HL-60 (cell line): ENCODE data around the gene TBC1D22A.

Experiments used
- DNase-seq, 2 experiments: peaks; one replicate each; pipeline ENCODE4 v3.0.0-alpha.2; 2010 to 2020; ENCODE audit warnings: low read depth in 1 of 2, low spot score in 1 of 2
- H3K27ac ChIP-seq: fragments of 250-450 bp; sonication (Bioruptor Pico); replicated peaks from 2 replicates; pipeline ENCODE4 v1.5.1; 2020; ENCODE audit warnings: mild to moderate bottlenecking, moderate library complexity
- H3K27me3 ChIP-seq: fragments of 250-450 bp; sonication (Bioruptor Pico); 2 replicates; pipeline ENCODE4 v1.5.1; 2021; ENCODE audit warnings: mild to moderate bottlenecking, moderate library complexity; ENCODE audit not compliant: insufficient read depth, poor library complexity, severe bottlenecking
- H3K4me3 ChIP-seq: replicated peaks from 2 replicates; pipeline ENCODE4 v1.5.1; 2011; ENCODE audit warnings: mild to moderate bottlenecking, control low read depth, low read length; ENCODE audit not compliant: insufficient read depth
- GABPA ChIP-seq: IDR thresholded peaks from 2 replicates; pipeline ENCODE4 v1.6.1; 2012; ENCODE audit warnings: low read depth
- POLR2AphosphoS5 ChIP-seq: IDR thresholded peaks from 2 replicates; pipeline ENCODE4 v1.6.1; 2012; ENCODE audit warnings: low read depth
- SPI1 ChIP-seq: IDR thresholded peaks from 2 replicates; pipeline ENCODE4 v1.6.1; 2012; ENCODE audit warnings: low read depth, mild to moderate bottlenecking, borderline replicate concordance
- TF ChIP-seq, protein P1 (sequence below): IDR thresholded peaks from one replicate; pipeline ENCODE4 v1.5.1; 2011; ENCODE audit warnings: low read length, control low read depth, inconsistent platforms; ENCODE audit not compliant: insufficient read depth
- TF ChIP-seq, protein P2 (sequence below): IDR thresholded peaks from 2 replicates; pipeline ENCODE4 v1.6.1; 2012; ENCODE audit warnings: low read depth; ENCODE audit not compliant: insufficient replicate concordance

The TBC1D22A gene

GRCh38 chr22:46864314-46865051 lies 102.0 kb downstream of the TBC1D22A start:
- Histone ChIP-seq H3K4me3 (no peak overlapping the region), H3K27me3 (no peaks in the 10 kb centered on the region), H3K27ac (no peak overlapping the region)
- no peak for TF ChIP-seq POLR2AphosphoS5
- TF ChIP-seq, protein P1, sequence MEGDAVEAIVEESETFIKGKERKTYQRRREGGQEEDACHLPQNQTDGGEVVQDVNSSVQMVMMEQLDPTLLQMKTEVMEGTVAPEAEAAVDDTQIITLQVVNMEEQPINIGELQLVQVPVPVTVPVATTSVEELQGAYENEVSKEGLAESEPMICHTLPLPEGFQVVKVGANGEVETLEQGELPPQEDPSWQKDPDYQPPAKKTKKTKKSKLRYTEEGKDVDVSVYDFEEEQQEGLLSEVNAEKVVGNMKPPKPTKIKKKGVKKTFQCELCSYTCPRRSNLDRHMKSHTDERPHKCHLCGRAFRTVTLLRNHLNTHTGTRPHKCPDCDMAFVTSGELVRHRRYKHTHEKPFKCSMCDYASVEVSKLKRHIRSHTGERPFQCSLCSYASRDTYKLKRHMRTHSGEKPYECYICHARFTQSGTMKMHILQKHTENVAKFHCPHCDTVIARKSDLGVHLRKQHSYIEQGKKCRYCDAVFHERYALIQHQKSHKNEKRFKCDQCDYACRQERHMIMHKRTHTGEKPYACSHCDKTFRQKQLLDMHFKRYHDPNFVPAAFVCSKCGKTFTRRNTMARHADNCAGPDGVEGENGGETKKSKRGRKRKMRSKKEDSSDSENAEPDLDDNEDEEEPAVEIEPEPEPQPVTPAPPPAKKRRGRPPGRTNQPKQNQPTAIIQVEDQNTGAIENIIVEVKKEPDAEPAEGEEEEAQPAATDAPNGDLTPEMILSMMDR, result no peak
- no peak for TF ChIP-seq SPI1
- no peak for TF ChIP-seq GABPA
- TF ChIP-seq, protein P2, sequence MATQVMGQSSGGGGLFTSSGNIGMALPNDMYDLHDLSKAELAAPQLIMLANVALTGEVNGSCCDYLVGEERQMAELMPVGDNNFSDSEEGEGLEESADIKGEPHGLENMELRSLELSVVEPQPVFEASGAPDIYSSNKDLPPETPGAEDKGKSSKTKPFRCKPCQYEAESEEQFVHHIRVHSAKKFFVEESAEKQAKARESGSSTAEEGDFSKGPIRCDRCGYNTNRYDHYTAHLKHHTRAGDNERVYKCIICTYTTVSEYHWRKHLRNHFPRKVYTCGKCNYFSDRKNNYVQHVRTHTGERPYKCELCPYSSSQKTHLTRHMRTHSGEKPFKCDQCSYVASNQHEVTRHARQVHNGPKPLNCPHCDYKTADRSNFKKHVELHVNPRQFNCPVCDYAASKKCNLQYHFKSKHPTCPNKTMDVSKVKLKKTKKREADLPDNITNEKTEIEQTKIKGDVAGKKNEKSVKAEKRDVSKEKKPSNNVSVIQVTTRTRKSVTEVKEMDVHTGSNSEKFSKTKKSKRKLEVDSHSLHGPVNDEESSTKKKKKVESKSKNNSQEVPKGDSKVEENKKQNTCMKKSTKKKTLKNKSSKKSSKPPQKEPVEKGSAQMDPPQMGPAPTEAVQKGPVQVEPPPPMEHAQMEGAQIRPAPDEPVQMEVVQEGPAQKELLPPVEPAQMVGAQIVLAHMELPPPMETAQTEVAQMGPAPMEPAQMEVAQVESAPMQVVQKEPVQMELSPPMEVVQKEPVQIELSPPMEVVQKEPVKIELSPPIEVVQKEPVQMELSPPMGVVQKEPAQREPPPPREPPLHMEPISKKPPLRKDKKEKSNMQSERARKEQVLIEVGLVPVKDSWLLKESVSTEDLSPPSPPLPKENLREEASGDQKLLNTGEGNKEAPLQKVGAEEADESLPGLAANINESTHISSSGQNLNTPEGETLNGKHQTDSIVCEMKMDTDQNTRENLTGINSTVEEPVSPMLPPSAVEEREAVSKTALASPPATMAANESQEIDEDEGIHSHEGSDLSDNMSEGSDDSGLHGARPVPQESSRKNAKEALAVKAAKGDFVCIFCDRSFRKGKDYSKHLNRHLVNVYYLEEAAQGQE, result no peak
- no peak for DNase-seq

DNA sequence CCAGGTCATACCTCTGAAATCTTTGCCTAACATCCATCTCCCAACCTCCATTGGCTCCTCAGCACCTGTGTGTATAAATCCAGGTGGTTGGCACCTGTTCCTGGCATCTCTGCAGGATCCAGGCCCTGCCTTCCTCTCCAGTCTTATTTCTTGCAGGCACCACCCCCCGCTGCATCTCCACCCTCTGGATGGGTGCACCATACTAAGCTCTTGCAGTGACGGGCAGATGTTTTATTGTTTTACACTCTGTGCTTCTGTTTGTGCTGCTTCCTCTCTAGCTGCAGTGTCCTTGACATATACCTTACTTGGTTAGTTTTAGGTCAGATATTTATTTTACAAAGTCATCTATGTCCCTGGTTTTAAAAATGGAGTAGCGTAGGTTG lies 102.6 kb downstream of the TBC1D22A start:
- TF ChIP-seq, protein P2, result no peak
- TF ChIP-seq GABPA, result no peak
- no peak for TF ChIP-seq SPI1
- TF ChIP-seq, protein P1, result no peak
- no peak for TF ChIP-seq POLR2AphosphoS5
- Histone ChIP-seq H3K27ac (no peak overlapping the region), H3K4me3 (no peak overlapping the region), H3K27me3 (no peaks in the 10 kb centered on the region)
- DNase-seq, result no peak

GRCh38 chr22:46865642-46866041 lies 103.2 kb downstream of the TBC1D22A start:
- DNase-seq, result no peak
- Histone ChIP-seq H3K27ac (no peak overlapping the region), H3K4me3 (no peak overlapping the region), H3K27me3 (no peaks in the 10 kb centered on the region)
- TF ChIP-seq GABPA, result no peak
- TF ChIP-seq, protein P2, result no peak
- TF ChIP-seq SPI1, result no peak
- TF ChIP-seq, protein P1, result no peak
- no peak for TF ChIP-seq POLR2AphosphoS5
